Stimulated activated CD8-positive, alpha-beta memory T cell treated with anti-CD3 and anti-CD28 coated beads, Interleukin-12 subunit alpha, Interleukin-12 subunit beta, amount 100 ng/mL, for 24 hours (primary cell): Measurements from ENCODE around the gene HUNK.
"Not testable (repeated sequence)": the region's sequence is repeated elsewhere in the genome, so short reads cannot be mapped to it uniquely, and the experiment has no call there.

Source experiments
- DNase-seq: peaks from one replicate; pipeline ENCODE4 v3.0.0-alpha.2; 2020; ENCODE audit errors: extremely low read depth

Gene HUNK

GRCh38 chr21:31918250-31918775 is 45.5 kb downstream of the HUNK start:
- no peak for DNase-seq

GRCh38 chr21:31920275-31920674 is 47.5 kb downstream of the HUNK start:
- DNase-seq, result no peak

GRCh38 chr21:31921079-31921478 is 48.3 kb downstream of the HUNK start:
- no peak for DNase-seq

- DNase-seq, result no peak
Observed at GRCh38 chr21:31922881-31923280, 50.1 kb downstream of the HUNK start.

- no peak for DNase-seq
Observed at GRCh38 chr21:31923756-31924155, 50.9 kb downstream of the HUNK start.

GRCh38 chr21:31924548-31924947 is 51.7 kb downstream of the HUNK start:
- no peak for DNase-seq

GRCh38 chr21:31926498-31926897 is 53.7 kb downstream of the HUNK start:
- DNase-seq, result no peak

- no peak for DNase-seq
Observed at GRCh38 chr21:31927689-31928353, 55.0 kb downstream of the HUNK start.

GRCh38 chr21:31928656-31929055 is 55.8 kb downstream of the HUNK start:
- DNase-seq, result no peak

- no peak for DNase-seq
Observed at GRCh38 chr21:31929548-31929947, 56.7 kb downstream of the HUNK start.

- DNase-seq, result no peak
Observed at GRCh38 chr21:31930001-31930400, 57.2 kb downstream of the HUNK start.

GRCh38 chr21:31931644-31932469 is 59.0 kb downstream of the HUNK start:
- DNase-seq, result no peak

GRCh38 chr21:31932470-31932764 is 59.6 kb downstream of the HUNK start:
- no peak for DNase-seq

- DNase-seq, result no peak
Observed at GRCh38 chr21:31937303-31937702, 64.5 kb downstream of the HUNK start.

- no peak for DNase-seq
Observed at GRCh38 chr21:31938330-31939301, 65.8 kb downstream of the HUNK start.

- DNase-seq, result no peak
Observed at GRCh38 chr21:31941694-31942093, 68.9 kb downstream of the HUNK start.

- DNase-seq, result no peak
Observed at GRCh38 chr21:31943561-31943960, 70.7 kb downstream of the HUNK start.

- no peak for DNase-seq
Observed at GRCh38 chr21:31945141-31945540, 72.3 kb downstream of the HUNK start.

GRCh38 chr21:31945546-31945945 is 72.7 kb downstream of the HUNK start:
- DNase-seq, result no peak

GRCh38 chr21:31946231-31946630 is 73.4 kb downstream of the HUNK start:
- no peak for DNase-seq

GRCh38 chr21:31946876-31947550 is 74.2 kb downstream of the HUNK start:
- not testable (repeated sequence) for DNase-seq

GRCh38 chr21:31948676-31949075 is 75.9 kb downstream of the HUNK start:
- DNase-seq, result no peak
